Activated CD4-positive, alpha-beta T cell treated with anti-CD3 and anti-CD28 coated beads for 48 hours (primary cell): Measurements from ENCODE around the gene DNAH2.

ENCODE experiments used
- DNase-seq: peaks from one replicate; pipeline ENCODE4 v3.0.0-alpha.2; 2020

The DNAH2 gene

DNA sequence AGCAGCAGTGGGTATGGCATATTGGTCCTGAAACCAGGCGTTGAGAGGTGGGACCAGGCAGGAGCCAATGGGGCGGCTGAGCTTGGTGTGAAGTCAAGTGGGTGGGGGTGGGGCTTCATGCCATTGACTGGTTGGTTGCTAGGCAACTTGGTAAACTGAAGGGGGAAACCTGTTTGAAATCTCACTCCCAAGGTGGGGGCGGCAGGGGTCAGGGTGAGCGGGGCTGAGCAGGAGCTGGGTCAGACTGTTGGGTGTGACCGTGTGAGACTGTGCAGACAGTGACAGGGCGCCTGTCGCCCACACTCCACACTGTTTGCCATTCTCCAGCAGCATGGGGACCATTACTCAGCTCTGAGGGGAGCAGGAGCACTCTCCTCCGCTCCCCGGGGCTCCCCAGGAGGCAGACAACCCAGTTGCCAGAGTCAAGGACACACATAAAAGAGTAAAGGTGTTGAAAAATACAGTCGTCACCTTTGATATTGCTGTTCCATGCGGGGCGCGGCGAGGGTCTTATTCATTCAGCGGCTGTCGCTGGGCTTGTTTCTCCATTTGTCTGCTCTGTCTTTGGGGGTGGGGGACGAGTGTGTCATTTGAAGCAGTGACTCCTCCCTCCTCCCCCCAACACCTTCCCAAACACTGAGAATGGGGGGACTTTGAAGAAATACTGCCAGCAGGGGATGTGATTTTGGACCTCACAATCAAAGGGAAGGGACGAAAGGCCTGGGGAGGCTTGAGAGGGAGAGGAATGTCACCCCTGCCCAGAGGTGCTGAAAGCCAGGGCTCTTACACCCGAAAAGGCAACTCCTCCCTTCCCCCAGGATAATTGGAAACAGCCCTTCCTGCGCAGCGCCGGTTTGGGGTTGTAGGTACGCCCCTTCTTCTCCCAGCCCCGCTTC lies 13.7 kb upstream of the DNAH2 start:
- peak; percentile 35 for DNase-seq

DNA sequence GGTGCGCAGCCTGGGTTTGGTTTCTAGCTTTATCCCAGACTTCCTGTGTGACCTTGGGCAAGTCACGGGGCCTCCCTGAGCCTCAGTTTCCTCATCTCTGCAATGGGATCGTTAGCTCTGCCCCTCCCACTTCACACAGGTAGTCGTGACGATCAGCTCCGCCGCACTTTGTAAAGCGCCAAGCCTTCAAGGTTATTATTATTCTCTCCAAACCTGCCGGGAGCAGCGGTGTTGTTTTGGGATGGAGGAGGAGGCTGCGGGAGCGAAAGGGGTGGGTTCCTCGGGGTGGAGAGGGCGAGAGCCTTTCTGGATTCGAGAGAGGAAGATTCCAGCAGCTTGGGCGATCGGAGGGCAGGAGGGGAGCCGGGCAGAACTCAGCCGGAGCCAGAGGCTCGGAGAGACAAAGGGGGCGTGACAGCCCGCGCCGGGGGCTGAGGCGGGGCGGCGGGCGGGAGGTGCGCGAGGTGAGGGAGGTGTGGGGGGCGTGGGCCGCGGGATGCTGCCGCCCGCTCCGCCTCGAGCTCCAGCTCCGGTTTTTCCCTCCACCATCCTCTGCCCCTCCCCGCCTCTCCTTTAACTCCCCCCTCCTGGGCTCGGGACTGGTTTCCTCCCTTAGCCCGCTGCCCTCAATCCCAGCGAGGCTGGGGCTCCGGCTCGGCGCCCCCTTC lies 12.8 kb upstream of the DNAH2 start, which contains the start of gene EFNB3:
Gene EFNB3, plus strand, starts transcription at position 602 of the 668 bp plus-strand sequence. CDS start 397 bp downstream, outside the sequence.
- no peak for DNase-seq

DNA sequence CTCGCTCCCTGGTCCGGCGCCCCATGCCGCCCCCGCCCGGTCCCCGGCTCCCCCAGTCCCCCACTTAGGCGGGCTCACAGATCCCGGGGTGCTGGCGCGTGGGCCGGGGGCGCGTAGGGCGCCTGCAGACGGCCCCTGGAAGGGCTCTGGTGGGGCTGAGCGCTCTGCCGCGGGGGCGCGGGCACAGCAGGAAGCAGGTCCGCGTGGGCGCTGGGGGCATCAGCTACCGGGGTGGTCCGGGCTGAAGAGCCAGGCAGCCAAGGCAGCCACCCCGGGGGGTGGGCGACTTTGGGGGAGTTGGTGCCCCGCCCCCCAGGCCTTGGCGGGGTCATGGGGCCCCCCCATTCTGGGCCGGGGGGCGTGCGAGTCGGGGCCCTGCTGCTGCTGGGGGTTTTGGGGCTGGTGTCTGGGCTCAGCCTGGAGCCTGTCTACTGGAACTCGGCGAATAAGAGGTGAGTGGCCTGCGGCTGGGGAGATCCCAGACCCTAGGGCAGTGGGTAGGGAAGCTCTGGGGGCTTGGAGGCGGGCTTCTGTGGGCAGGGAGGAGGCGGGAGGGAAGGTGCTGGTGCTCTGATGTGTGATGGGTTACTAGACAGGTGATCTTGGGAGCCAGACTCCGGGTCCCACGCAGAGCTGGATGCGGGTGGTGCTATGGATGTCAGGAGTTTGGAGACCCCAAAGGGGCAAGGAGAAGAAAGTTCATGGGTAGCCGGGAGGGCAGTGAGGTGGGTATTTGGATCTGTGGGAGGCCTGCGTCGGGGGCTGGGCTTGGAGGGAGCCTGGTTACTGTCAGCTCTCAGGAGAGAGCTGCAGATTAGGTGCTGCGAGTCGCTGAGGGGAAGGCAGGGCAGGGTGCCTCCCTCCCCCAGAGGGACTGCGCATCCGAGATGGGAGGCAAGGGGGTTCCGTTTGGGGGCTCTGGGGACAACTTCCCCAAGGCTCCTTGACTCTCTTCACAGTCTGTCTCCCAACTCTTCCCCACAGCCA lies 12.0 kb upstream of the DNAH2 start:
- DNase-seq = no peak

DNA sequence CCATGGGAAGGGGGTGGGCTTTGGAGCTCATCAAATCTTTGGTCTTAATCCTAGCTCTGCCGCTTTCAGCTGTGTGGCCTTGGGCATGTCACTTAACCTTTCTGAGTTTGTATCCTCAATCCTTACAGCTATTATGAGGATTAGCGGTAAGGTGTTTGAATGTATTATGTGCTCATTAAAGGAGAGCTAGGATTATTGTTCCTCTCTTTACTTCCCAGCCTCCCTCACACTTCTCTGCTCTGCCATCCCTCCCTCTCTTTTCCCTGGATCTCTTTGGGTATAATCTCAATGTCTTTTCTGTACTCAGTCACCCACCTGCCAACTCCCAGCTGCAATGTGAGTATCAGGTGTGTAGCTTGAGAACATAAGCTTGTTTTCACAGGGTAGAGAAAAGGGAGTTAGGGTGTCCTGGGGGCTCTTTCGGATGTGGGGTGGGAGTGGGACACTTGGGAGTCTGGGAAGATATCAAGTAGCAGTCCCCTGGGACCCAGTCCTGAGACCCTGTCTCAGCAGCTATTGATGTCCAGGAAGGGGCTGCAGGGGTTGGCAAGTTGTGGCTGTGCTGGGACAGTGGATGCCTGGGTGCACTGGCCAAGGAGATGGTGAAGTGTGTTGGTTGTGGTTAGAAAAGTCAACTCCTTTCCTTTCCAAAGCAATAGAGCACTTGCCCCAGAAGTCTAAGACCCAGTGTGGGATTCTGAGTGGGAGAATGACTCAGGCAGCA lies 10.8 kb upstream of the DNAH2 start:
- DNase-seq = no peak

DNA sequence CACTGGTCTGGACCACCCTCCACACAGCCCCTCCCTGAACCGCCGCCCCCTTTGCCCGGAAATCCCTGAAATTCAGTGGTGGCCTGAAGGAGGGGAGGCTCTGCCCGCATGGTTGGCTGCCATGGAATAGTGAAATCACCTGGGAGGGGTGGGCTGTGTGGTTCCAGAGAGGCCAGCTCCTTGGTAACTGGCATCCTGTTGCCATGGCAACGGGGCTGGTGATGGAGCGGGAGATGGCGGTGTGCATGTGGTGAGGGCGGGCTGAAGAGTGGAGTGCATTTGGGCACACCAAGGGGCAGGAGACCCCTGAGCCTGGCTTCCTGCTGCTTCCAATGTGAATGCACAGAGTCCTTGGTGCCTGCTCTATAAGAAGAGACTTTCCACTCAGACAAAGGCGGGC lies 10.1 kb upstream of the DNAH2 start:
- no peak for DNase-seq

DNA sequence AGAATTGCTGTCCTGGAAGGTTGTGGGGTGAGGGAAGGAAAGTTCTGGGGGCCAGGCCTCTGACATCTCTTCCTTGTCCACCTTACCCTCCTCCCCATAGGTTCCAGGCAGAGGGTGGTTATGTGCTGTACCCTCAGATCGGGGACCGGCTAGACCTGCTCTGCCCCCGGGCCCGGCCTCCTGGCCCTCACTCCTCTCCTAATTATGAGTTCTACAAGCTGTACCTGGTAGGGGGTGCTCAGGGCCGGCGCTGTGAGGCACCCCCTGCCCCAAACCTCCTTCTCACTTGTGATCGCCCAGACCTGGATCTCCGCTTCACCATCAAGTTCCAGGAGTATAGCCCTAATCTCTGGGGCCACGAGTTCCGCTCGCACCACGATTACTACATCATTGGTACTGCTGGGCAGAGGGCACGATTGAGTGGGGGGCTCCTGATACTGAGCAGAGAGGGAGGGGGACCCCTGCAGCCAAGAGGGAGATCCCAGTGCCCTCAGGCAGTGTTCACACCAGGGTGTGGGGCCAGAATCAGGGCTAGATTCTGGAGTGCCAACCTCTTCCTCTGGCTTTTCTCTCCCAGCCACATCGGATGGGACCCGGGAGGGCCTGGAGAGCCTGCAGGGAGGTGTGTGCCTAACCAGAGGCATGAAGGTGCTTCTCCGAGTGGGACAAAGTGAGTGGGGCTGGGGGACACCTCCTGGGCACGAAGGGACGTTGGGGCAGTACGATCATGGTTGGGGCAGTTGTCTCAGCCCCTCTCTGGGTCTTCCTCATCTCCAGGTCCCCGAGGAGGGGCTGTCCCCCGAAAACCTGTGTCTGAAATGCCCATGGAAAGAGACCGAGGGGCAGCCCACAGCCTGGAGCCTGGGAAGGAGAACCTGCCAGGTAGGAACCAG lies 9.4 kb upstream of the DNAH2 start:
- no peak for DNase-seq

DNA sequence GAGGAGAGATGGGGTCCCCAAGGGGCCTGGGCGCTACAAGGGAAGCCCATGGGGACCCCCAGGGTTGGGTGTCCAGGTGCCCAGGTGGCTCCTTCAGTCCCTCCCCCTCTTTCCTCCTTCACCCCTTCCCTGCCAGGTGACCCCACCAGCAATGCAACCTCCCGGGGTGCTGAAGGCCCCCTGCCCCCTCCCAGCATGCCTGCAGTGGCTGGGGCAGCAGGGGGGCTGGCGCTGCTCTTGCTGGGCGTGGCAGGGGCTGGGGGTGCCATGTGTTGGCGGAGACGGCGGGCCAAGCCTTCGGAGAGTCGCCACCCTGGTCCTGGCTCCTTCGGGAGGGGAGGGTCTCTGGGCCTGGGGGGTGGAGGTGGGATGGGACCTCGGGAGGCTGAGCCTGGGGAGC lies 8.5 kb upstream of the DNAH2 start:
- no peak for DNase-seq

DNA sequence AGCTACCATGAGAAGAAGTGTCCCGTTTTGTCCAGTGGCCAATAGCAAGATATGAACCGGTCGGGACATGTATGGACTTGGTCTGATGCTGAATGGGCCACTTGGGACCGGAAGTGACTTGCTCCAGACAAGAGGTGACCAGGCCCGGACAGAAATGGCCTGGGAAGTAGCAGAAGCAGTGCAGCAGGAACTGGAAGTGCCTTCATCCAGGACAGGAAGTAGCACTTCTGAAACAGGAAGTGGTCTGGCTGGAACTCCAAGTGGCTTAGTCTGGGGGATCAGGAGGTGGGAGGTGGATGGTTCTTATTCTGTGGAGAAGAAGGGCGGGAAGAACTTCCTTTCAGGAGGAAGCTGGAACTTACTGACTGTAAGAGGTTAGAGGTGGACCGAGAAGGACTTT lies 7.2 kb upstream of the DNAH2 start:
- no peak for DNase-seq

DNA sequence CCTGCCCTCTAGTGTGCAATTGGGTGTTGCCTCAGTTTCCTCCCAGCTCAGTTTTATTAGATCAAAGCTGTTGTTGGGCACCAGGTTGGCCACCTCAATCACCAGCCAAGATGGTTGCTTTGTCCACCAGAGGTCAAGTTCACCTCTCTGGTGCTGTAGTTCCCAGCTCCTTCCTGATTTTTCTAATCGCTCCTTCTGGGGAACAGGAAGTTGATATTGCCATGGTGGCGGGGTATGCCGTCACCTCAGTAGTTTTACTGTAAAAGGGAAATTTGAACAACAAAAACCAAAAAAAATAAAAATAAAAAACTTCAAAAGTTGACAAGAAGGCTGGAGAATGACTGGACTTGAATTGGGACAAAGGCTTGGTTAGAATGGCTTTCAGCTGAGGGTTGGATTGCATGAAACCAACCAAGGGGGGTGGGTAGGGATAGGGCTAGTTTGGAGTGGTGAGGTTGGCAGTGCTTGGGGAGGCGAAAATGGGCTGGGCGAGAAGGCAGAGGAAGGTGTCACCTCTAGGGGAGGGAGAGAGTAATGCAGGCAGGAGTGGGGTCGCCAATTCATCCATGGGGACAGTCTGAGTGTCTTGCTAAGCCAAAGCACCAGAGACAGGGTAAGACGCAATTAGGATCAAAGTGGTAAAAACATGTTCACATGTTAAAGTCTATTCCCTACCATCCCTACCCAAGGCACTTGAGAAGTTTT lies 6.3 kb upstream of the DNAH2 start:
- DNase-seq = peak; percentile 40

DNA sequence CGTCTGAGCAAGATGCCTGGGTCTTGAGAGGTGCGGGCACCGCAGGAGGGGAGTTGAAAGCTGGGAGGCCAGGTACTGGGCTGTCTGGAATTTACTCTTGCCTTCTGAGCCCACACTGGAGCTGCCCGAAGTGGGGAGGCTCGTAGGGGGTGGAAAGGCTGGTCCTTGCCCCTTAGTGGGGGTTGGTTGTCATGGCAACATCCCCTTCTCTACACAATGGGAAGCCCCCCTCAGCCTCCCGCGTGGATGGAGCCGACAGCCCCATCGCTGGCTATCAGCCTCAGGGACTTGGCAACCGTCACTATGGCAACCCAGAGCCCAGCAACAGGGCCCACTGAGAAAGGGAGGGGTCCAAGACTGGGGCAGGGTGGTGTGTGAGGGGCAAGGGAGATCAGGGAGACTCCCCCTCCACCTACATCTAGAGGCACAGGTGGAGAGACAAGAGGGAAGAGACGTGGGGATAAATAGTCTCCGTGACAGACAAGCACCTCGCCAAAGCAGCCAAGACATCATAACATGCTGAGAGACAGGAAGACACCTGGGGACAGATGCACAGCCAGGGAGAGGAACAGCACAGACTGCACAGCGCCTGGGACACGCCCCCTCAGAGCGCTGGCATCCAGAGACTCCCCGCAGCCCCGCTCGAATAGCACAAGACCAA lies 5.3 kb upstream of the DNAH2 start:
- DNase-seq = no peak

DNA sequence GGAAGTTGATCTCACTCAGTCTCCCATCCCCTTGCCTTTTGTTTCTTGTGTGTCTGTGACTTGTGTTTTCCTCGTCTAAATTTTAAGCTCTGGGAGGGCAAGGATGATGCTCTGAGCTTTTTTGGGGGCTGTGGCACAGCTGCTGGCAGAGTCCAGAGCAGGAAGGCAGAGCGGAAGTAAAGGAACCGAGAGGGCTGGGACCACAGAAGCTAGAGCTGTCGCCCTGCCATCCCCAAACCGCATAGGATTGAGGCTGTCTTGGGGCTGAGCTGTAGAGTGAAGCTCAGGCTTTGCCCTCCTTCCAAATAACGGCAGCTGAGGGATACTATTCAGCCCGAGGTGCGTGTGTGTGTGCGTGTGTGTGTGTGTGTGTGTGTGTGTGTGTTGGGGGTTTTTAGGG lies 3.8 kb upstream of the DNAH2 start:
- DNase-seq = no peak

DNA sequence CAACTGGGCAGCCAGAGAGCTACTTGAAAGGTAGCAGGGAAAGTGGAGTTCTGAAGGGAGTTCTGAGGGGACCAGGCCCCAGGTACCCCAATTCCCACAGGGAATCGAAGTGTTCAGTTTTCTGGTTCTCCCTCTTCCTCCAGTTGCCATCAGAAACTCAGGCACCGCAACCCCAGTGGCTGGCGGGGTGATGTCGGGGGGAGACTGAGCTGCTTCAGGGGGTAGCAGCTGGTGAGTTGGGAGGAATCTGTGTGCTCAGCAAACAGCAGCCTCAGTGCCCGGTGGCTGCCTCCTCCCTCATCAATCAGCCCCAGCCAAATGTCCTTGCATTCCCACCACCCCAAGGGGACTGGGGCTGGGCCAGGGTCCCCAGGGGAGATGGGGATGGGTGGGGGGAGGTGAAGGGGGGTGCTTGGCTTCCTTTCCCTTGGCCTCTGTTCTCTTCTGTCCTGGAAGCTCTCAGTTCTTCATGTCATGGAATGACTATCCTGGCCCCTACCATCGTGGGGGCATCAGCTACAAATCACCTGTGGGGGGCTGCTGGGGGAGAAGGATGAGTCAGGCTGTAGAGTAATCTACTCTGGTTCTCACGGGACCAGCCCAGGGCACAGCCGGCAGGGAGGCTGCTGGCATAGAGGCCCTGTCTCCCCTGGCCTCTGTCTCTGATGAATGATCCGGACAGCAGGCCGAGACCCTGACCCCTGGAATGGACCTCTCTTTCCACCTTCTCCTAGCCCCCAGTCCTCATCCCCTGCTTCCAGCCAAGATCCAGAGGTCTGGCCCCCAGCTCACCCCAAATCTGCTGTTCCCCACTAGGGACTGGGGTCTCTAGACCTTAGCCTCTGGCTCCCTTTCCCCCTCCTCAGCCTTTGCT lies 2.6 kb upstream of the DNAH2 start:
- DNase-seq = no peak

DNA sequence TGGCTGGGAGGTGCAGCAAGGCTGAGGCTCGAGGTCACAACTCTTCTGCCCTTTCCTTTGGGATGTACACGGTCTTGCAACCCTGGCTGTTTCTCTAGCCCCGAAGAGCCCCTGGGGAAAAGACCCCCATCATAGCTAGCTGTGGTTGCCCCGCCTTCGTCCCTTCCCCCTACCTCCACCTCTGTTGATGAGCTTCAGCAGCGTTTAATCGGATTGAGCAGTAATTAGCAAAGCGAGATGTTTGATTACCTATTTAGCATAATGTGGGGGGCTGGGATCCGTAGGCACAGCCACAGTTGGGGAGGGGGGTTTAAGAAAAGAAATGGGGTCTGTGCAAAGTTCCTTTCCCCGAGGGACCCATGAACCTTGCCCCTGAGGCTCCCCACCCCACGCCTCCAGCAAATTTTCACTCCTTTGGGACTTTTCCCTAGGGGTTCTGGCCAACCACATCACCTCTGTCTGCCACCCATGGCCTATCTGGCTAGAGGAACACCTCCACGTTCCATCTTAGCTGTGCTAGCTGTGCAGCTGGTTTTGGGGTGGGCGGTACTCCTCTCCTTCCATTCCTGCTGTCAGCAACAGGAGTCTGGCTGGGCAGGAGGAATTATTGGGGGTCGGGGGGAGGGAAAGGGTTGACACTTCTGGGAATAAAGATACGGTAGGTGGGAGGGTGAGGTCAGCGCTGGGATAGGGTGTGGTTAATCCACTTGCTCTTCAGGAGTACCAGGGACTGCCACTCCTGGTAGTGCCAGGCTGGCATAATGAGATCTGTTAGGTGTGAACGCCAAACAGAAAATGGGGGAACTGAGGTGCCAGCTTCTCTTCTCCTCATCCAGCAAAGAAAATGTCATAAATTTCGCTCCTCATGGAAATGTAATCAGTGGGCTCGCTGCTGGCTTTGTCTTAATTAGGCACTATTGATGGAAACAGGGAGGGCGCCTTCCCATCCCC lies 1.3 kb upstream of the DNAH2 start:
- DNase-seq = no peak

DNA sequence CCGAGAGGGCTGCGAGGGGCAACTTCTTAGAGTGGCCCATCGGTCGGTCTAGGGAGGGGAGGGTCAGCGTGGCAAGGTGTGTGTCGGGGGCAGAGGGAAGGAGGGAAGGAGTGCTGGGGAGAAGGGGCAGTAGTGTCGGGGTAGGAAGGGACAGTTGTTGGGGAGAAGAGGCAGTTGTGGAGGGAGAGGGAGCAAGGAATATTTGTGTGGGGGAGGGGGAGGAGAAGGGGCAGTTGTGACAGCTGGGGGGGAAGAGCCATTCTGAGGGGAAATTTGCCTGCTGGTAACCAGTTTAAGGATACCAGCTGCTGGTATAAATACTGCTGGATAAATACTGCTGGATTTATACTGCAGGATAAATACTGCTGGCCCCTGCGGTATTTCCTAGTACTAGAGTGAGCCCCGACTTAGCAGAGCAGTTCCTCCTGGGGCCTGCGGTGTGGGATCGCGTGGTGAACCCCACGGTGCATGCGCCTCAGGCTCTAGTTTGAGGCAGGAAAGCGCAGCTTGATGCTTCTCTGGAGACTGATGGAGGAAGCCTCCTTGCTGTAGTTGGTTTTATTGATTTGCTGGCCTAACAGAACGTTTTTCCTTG lies 309 bp downstream of the DNAH2 start:
- peak; percentile 45 for DNase-seq

DNA sequence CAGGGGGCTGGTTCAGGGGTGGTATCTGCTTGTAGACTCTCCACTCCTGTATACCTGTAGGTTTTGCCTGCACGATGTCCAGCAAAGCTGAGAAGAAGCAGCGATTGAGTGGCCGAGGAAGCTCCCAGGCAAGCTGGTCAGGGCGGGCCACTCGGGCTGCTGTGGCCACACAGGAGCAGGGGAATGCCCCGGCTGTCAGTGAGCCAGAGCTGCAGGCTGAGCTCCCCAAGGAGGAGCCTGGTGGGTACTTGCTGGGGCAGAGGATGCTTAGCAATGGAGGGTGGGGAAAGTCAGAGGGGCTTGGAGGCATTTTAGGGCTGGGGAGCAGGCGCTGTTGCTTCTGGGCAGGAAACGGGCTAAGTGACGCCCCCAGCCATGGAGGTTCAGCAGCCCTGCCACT lies 2.1 kb downstream of the DNAH2 start:
- DNase-seq = no peak

DNA sequence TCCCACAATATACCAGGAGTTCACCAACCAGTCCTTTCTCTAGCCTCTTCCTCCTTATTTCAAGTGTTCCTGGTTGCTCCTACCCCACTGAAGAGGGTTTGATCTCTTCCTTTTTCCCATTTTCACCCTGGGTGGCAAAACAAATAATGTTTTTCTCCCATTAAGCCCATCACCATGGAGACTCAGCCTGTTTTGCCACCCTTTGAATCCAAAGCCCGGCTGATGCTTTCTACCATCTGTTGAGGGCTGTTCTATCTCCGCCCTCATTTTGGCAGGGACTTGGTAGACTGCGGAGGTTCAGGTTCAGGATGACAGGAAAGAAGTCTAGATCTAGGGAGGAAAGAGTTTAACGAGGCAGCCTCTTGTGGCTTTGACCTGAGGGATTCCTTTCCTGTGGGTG lies 2.6 kb downstream of the DNAH2 start:
- no peak for DNase-seq

DNA sequence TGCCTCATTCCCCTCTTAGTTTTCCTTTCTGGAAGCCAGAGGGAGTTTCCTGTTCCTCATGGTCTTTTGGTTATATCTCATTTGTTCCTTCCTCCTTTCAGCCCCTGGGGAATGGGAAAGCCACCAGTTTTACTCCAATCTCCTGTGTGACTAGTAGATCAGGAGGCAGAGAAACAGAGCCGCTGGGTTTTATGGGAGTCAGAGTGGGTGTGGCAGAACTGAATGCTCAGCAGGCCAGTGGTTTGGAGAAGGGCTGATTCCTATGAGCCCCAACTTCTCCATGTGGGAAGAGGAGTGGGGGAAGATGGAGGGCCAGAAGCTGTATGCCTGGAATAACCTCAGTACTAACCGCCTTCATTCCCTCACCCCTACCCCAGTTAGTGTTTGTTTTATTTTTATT lies 4.1 kb downstream of the DNAH2 start:
- DNase-seq = no peak
